Thyroid gland (tissue), 4 donors: ENCODE results near the gene ELMO3. TPM values are rescaled to one million over a fixed set of nuclear protein-coding genes. Genes with fewer than 3 reads are reported as not detected.

ENCODE experiments used
- DNase-seq, 2 donors: peaks; one replicate each; pipeline ENCODE4 v3.0.0-alpha.2; 2019
- H3K27ac ChIP-seq, 3 donors: fragments of 200-600 bp; sonication (generic); 1 replicate in 2 of 3; 2 replicates in 1 of 3; pipeline ENCODE4 v1.5.1; 2016 to 2019; ENCODE audit warnings: mild to moderate bottlenecking in 1 of 3, moderate library complexity in 1 of 3
- H3K27me3 ChIP-seq: fragments of 200-600 bp; sonication (generic); one replicate; pipeline ENCODE4 v1.5.1; 2019
- H3K36me3 ChIP-seq, 2 donors: fragments of 200-600 bp; sonication (generic); one replicate each; pipeline ENCODE4 v1.5.1; 2016 to 2019
- H3K4me1 ChIP-seq, 2 donors: fragments of 200-600 bp; sonication (generic); one replicate each; pipeline ENCODE4 v1.5.1; 2017 to 2019
- H3K4me3 ChIP-seq, 3 donors: fragments of 200-600 bp; sonication (generic); replicated peaks in 1 of 3; 1 replicate in 2 of 3; 2 replicates in 1 of 3; pipeline ENCODE4 v1.5.1; 2016; ENCODE audit warnings: mild to moderate bottlenecking in 1 of 3
- H3K9me3 ChIP-seq: fragments of 200-600 bp; sonication (generic); one replicate; pipeline ENCODE4 v1.5.1; 2017
- CTCF ChIP-seq, 6 experiments: fragments of 200-600 bp in 3 of 6; fragments of 450-650 bp in 3 of 6; sonication (generic) in 3 of 6; IDR thresholded peaks; one replicate each; pipeline ENCODE4 v1.5.1; 2016 to 2019; ENCODE audit warnings: antibody characterized with exemption in 6 of 6, mild to moderate bottlenecking in 2 of 6, inconsistent platforms in 1 of 6, moderate library complexity in 1 of 6
- POLR2A ChIP-seq, 2 donors: fragments of 450-650 bp; IDR thresholded peaks; one replicate each; pipeline ENCODE4 v1.6.1; 2017; ENCODE audit warnings: antibody characterized with exemption in 2 of 2, mild to moderate bottlenecking in 2 of 2, moderate library complexity in 1 of 2
- WGBS, 2 donors: methylation state at CpG; one replicate each; pipeline ENCODE4 v1.1.5; 2017; 5-methylcytosine and 5-hydroxymethylcytosine counted together
- intact Hi-C: fragments of 100-400 bp; cut with DNase I; formaldehyde crosslinking; loops from one replicate; pipeline ENCODE4 v1.15.1; 2023
- total RNA-seq, 4 donors: library from RNA; depleted of rRNA; stranded (reverse); fragments of >200 nt; gene quantifications; one replicate each; pipeline ENCODE4 v1.2.3, GENCODE V29; 2016

ELMO3 gene
- total RNA-seq, 4 donors from 2014 or later = 26.0 to 37.8 (median 30.0) TPM

GRCh38 chr16:67223992-67224391 is 25.1 kb downstream of the ELMO3 start:
- Histone ChIP-seq H3K4me3 (no peak overlapping the region), H3K27me3 (no peaks in the 10 kb centered on the region), H3K27ac (no peak overlapping the region), H3K4me1 (peaks cover 14% of the 10 kb centered on the region in 2 donors), H3K9me3 (no peaks in the 10 kb centered on the region), H3K36me3 (peaks cover 8 to 10% of the 10 kb centered on the region in 2 donors)
- no peak for DNase-seq
- TF ChIP-seq POLR2A (IDR thresholded peaks at IDR 0.05) (no peak), CTCF (IDR thresholded peaks at IDR 0.05) (no peak)
- WGBS, 2 donors = 47 to 52% methylated on average over 3 of the region's 3 CpGs
- intact Hi-C loops = no loop called here

- TF ChIP-seq POLR2A (IDR thresholded peaks at IDR 0.05) (no peak), CTCF (IDR thresholded peaks at IDR 0.05) (no peak)
- DNase-seq = no peak
- intact Hi-C loops = no loop called here
- peak overlapping the region; percentile 17 to 97 (median 65) for H3K4me3 ChIP-seq
- H3K4me1 ChIP-seq = peaks cover 14% of the 10 kb centered on the region in 2 donors
- H3K9me3 ChIP-seq = no peaks in the 10 kb centered on the region
- H3K27ac ChIP-seq = peak overlapping the region in 2 of 3 donors; percentile 47 to 76
- WGBS, 2 donors = 9 to 12% methylated on average over 12 of the region's 12 CpGs
- H3K36me3 ChIP-seq = peaks cover 32 to 33% of the 10 kb centered on the region in 2 donors
- H3K27me3 ChIP-seq = no peaks in the 10 kb centered on the region
Measured at GRCh38 chr16:67226295-67226803, 27.4 kb downstream of the ELMO3 start.

DNA sequence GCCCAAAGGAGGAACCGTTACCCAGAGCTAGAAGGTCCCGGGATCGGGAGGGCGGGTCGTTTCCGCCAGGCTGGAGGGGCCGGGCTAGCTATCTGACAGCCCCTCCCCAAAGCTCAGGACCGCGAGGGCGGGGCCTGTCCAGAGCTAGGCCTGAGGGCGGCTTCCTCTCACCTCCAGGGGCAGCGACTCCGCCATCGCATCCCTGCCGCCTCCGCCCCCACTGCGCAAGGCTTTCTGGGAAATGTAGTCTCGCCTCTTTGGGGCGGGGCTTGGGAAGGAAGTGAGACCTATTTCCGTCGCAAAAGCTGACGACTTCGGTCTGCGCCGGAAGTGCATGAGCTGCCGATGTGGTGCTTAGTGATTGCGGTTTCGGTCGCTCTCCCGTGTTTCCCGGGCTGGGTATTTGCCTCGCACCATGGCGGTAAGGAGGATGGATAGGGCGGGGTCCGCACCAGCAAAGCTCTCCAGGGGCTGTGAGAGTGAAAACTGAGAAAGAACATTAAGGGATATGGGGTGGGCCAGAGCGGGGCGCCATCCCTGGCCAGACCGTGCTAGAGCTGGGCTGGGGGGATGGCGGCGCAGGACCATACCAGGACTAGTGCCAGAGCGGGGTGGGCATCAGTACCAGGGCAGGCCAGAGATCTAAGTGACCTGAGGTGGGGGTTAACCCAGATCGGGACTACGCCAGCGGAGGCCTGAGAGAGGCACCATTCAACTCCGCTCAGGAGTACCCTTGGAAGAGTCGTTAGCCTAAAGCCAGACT is 28.1 kb downstream of the ELMO3 start, which contains the start of gene TMEM208:
Gene TMEM208 (plus strand): TSS at position 327 of the 763 bp plus-strand sequence. CDS start 89 bp downstream, at position 416.
- TF ChIP-seq POLR2A (IDR thresholded peaks at IDR 0.05) = peak in 1 of 2 donors; percentile 71
- peak in 3 of 6 experiments; percentile 14 to 40 (median 18) for TF ChIP-seq CTCF (IDR thresholded peaks at IDR 0.05)
- Histone ChIP-seq H3K9me3 (no peaks in the 10 kb centered on the region), H3K4me3 (peak within 1 kb of the TSS; percentile 65 to 97 (median 95)), H3K36me3 (peaks cover 38 to 39% of the 10 kb centered on the region in 2 donors), H3K27ac (peak within 1 kb of the TSS; percentile 24 to 76 (median 58)), H3K4me1 (peaks cover 14% of the 10 kb centered on the region in 2 donors), H3K27me3 (no peaks in the 10 kb centered on the region)
- intact Hi-C loops = no loop called here
- WGBS, 2 donors = 0 to 1% methylated on average over 40 to 44 of the region's 46 CpGs
- DNase-seq = peak; percentile 98

GRCh38 chr16:67227567-67227921 is 28.6 kb downstream of the ELMO3 start:
- DNase-seq = no peak
- intact Hi-C loops = no loop called here
- Histone ChIP-seq H3K27me3 (no peaks in the 10 kb centered on the region), H3K4me1 (peaks cover 14% of the 10 kb centered on the region in 2 donors), H3K27ac (peak overlapping the region in 2 of 3 donors; percentile 58 to 75), H3K9me3 (no peaks in the 10 kb centered on the region), H3K4me3 (peak overlapping the region; percentile 65 to 97 (median 95)), H3K36me3 (peaks cover 39 to 40% of the 10 kb centered on the region in 2 donors)
- no peak for TF ChIP-seq CTCF (IDR thresholded peaks at IDR 0.05)
- no peak for TF ChIP-seq POLR2A (IDR thresholded peaks at IDR 0.05)
- WGBS, 2 donors = 7 to 12% methylated on average over 8 to 12 of the region's 12 CpGs
